K562 (cell line): Measurements from ENCODE around the gene ZNF174. TPM values are rescaled to one million over a fixed set of nuclear protein-coding genes. Genes with fewer than 3 reads are reported as not detected.

Source experiments
- ATAC-seq: fragments of 200-7000 bp; cut with Tn5 transposase; 3 replicates; pipeline ENCODE4 v1.9.1; 2020; ENCODE audit warnings: moderate library complexity
- BruUV-seq: library from RNA; stranded (reverse); fragments of 400-500 nt; replicated peaks from 2 replicates; lab custom pipeline; 2021; lab: Mats Ljungman, UMichigan
- CTCF ChIA-PET: fragments of 300-600 bp; formaldehyde crosslinking; extraction: SDS; loops from one replicate; lab custom pipeline; 2021; ENCODE audit warnings: low intra/inter-chr PET ratio; lab: Yijun Ruan, JAX
- POLR2A ChIA-PET: fragments of 300-600, 350-650 bp; sonication (Branson Sonifier 250); formaldehyde crosslinking; extraction: SDS; loops from one replicate; lab custom pipeline; 2021; ENCODE audit warnings: antibody characterized with exemption, inconsistent platforms; lab: Yijun Ruan, JAX
- DNase-seq, 4 experiments: peaks; one replicate each; pipeline versions ENCODE4 v3.0.0 to v3.0.0-alpha.2; 2011 to 2018; ENCODE audit warnings: low spot score in 3 of 4, mixed read lengths in 3 of 4; ENCODE audit errors: extremely low read depth in 1 of 4
- FAIRE-seq: peaks from 2 replicates; lab custom pipeline; 2011; peaks lifted over from hg19 to GRCh38; lab: Jason Lieb, UNC
- H2AFZ ChIP-seq: 2 replicates; pipeline ENCODE4 v1.6.0; 2011; ENCODE audit warnings: low read depth, low read length, control low read depth, inconsistent platforms
- H3K27ac ChIP-seq: fragments of 200-600 bp; 3 replicates; pipeline ENCODE4 v1.8.0; 2011; ENCODE audit warnings: low read depth, mild to moderate bottlenecking, control low read depth, inconsistent platforms, low read length, moderate library complexity, mixed read lengths; ENCODE audit errors: extremely low read depth
- H3K27me3 ChIP-seq, 2 experiments: fragments of 300-600 bp in 1 of 2; 2 replicates in 1 of 2; 3 replicates in 1 of 2; pipeline versions ENCODE4 v1.6.0 to v1.8.0; 2011; ENCODE audit warnings: inconsistent platforms in 2 of 2, low read length in 2 of 2, mild to moderate bottlenecking in 1 of 2, mixed read lengths in 1 of 2, moderate library complexity in 1 of 2; ENCODE audit not compliant: control insufficient read depth in 2 of 2, insufficient read depth in 2 of 2
- H3K36me3 ChIP-seq: fragments of 300-600 bp; 3 replicates; pipeline ENCODE4 v1.8.0; 2011; ENCODE audit warnings: mild to moderate bottlenecking, low read length, inconsistent platforms; ENCODE audit not compliant: control insufficient read depth, insufficient read depth
- H3K4me1 ChIP-seq, 2 experiments: fragments of 200-600 bp in 1 of 2; replicated peaks in 1 of 2; 2 replicates in 1 of 2; 3 replicates in 1 of 2; pipeline versions ENCODE4 v1.5.1 to v1.8.0; 2011; ENCODE audit warnings: inconsistent platforms in 2 of 2, low read length in 2 of 2, mild to moderate bottlenecking in 1 of 2, mixed read lengths in 1 of 2, moderate library complexity in 1 of 2; ENCODE audit not compliant: control insufficient read depth in 2 of 2, insufficient read depth in 2 of 2
- H3K4me2 ChIP-seq: 2 replicates; pipeline ENCODE4 v1.6.1; 2011; ENCODE audit warnings: low read length, control low read depth, inconsistent platforms, mixed read lengths; ENCODE audit not compliant: insufficient read depth
- H3K4me3 ChIP-seq: fragments of 200-600 bp; sonication (generic), shearing (Covaris generic); 2 replicates; pipeline ENCODE4 v1.5.1; 2016; ENCODE audit warnings: control low read depth, inconsistent platforms
- H3K79me2 ChIP-seq: fragments of 200-600 bp; 3 replicates; pipeline ENCODE4 v1.8.0; 2011; ENCODE audit warnings: low read length, inconsistent platforms; ENCODE audit not compliant: control insufficient read depth, insufficient read depth
- H3K9ac ChIP-seq, 2 experiments: 2 replicates each; pipeline versions ENCODE4 v1.6.0 to v1.6.1; 2011; ENCODE audit warnings: low read depth in 2 of 2, low read length in 2 of 2, control low read depth in 1 of 2, inconsistent platforms in 1 of 2, mild to moderate bottlenecking in 1 of 2, mixed read lengths in 1 of 2; ENCODE audit not compliant: insufficient read depth in 1 of 2
- H3K9me1 ChIP-seq: one replicate; pipeline ENCODE4 v1.6.0; 2011; ENCODE audit warnings: inconsistent platforms, mild to moderate bottlenecking, low read length, moderate library complexity; ENCODE audit not compliant: control insufficient read depth, insufficient read depth
- H3K9me3 ChIP-seq: replicated peaks from 2 replicates; pipeline ENCODE4 v1.5.1; 2011; ENCODE audit warnings: low read depth, low read length, inconsistent platforms; ENCODE audit not compliant: control insufficient read depth, insufficient read depth
- H4K20me1 ChIP-seq: replicated peaks from 2 replicates; pipeline ENCODE4 v1.6.1; 2011; ENCODE audit warnings: low read length, inconsistent platforms, mixed read lengths; ENCODE audit not compliant: control insufficient read depth, insufficient read depth
- CAMTA2 ChIP-seq: fragments of 250-450 bp; sonication (Bioruptor Pico); conservative IDR thresholded peaks from 2 replicates; pipeline ENCODE4 v1.5.1; 2022
- DMBX1 ChIP-seq: fragments of 250-450 bp; sonication (Bioruptor Pico); IDR thresholded peaks from 2 replicates; pipeline ENCODE4 v1.8.0; 2022; ENCODE audit warnings: inconsistent platforms, mild to moderate bottlenecking, moderate library complexity, borderline replicate concordance
- GATAD2B ChIP-seq: fragments of 450-650 bp; IDR thresholded peaks from 2 replicates; pipeline ENCODE4 v1.6.1; 2017; ENCODE audit warnings: mild to moderate bottlenecking, borderline replicate concordance
- HCFC1 ChIP-seq: IDR thresholded peaks from 2 replicates; pipeline ENCODE4 v1.6.1; 2012; ENCODE audit warnings: low read depth, low read length, improper control_type of control experiment
- HMBOX1 ChIP-seq: sonication (generic); IDR thresholded peaks from 2 replicates; pipeline ENCODE4 v1.6.1; 2016
- MCM5 ChIP-seq: fragments of 450-650 bp; IDR thresholded peaks from 2 replicates; pipeline ENCODE4 v1.6.1; 2016; ENCODE audit warnings: low read depth
- MEIS2 ChIP-seq: fragments of 450-650 bp; IDR thresholded peaks from 2 replicates; pipeline ENCODE4 v1.6.1; 2014; ENCODE audit warnings: mild to moderate bottlenecking; ENCODE audit not compliant: partially characterized antibody
- NFYB ChIP-seq: IDR thresholded peaks from 2 replicates; pipeline ENCODE4 v1.6.1; 2011; ENCODE audit warnings: mild to moderate bottlenecking, moderate library complexity; ENCODE audit not compliant: insufficient read length; ENCODE audit errors: extremely low read depth
- NKRF ChIP-seq: fragments of 450-650 bp; IDR thresholded peaks from 2 replicates; pipeline ENCODE4 v1.6.1; 2016; ENCODE audit warnings: borderline replicate concordance
- NR2C1 ChIP-seq, 2 experiments: fragments of 450-650 bp; IDR thresholded peaks; 2 replicates each; pipeline ENCODE4 v1.6.1; 2017; ENCODE audit warnings: mild to moderate bottlenecking in 2 of 2, antibody characterized with exemption in 1 of 2, inconsistent platforms in 1 of 2, missing compliant biosample characterization in 1 of 2, missing genetic modification characterization in 1 of 2
- PKNOX1 ChIP-seq: fragments of 450-650 bp; IDR thresholded peaks from 2 replicates; pipeline ENCODE4 v1.6.1; 2016
- PML ChIP-seq: IDR thresholded peaks from 2 replicates; pipeline ENCODE4 v1.6.1; 2012; ENCODE audit warnings: low read length, inconsistent platforms
- RAD51 ChIP-seq: fragments of 450-650 bp; IDR thresholded peaks from 2 replicates; pipeline ENCODE4 v1.7.1; 2016; ENCODE audit warnings: low read depth, mild to moderate bottlenecking, borderline replicate concordance
- SMARCE1 ChIP-seq: fragments of 450-650 bp; IDR thresholded peaks from 2 replicates; pipeline ENCODE4 v1.7.1; 2016; ENCODE audit warnings: mild to moderate bottlenecking
- USF2 ChIP-seq: sonication (generic); formaldehyde crosslinking; IDR thresholded peaks from 2 replicates; pipeline ENCODE4 v1.5.0; 2020; ENCODE audit warnings: missing genetic modification reagents
- WGBS: fragments of 100-300 bp; shearing (Covaris generic); methylation state at CpG from one replicate; pipeline ENCODE4 v1.1.6; 2016; ENCODE audit warnings: low coverage, mixed read lengths; ENCODE audit not compliant: insufficient coverage; ENCODE audit errors: missing lambda C conversion rate; 5-methylcytosine and 5-hydroxymethylcytosine counted together
- in situ Hi-C: fragments of 300-500 bp; cut with MboI; formaldehyde crosslinking; loops from 4 replicates; pipeline ENCODE4 v1.15.0; 2018; ENCODE audit warnings: inconsistent platforms, mixed read lengths
- intact Hi-C: fragments of 100-400 bp; cut with micrococcal nuclease; formaldehyde crosslinking; loops from 2 replicates; pipeline ENCODE4 v1.14.2; 2022
- polyA plus RNA-seq, 8 experiments: library from polyadenylated mRNA; depleted of rRNA in 4 of 8; stranded (reverse) in 5 of 8; unstranded in 3 of 8; fragments of >200 nt; fragmentation: Nextera tagmentation in 2 of 8; fragmentation: Illumina TruSeq in 1 of 8; extraction: Ambion mirVana in 2 of 8; extraction: Trizol in 1 of 8; gene quantifications; 2 replicates each; pipeline versions ENCODE4 v1.2.1 to v1.2.3, GENCODE V29; 2011 to 2014; ENCODE audit warnings: inconsistent platforms in 1 of 8, missing spikeins in 1 of 8
- total RNA-seq, 7 experiments: library from RNA; depleted of rRNA in 6 of 7; stranded (reverse); fragments of >200 nt in 6 of 7; fragmentation: Illumina TruSeq in 2 of 7; extraction: Trizol in 2 of 7; gene quantifications; 2 replicates each; pipeline versions ENCODE4 v1.2.1 to v1.2.3, GENCODE V29; 2011 to 2021; ENCODE audit warnings: low replicate concordance in 1 of 7
- TF ChIP-seq, protein P1 (sequence below): sonication (generic); formaldehyde crosslinking; IDR thresholded peaks from 2 replicates; pipeline ENCODE4 v1.9.0; 2022; ENCODE audit warnings: mild to moderate bottlenecking, missing genetic modification reagents

ZNF174 gene
- total and polyA plus RNA-seq, 9 of the 15 experiments (the other 6 are each of a cell fraction or from before 2014, with no cell fraction given) = 5.1 to 19.1 (median 12.5) TPM

GRCh38 chr16:3458852-3459361, 57.9 kb downstream of the ZNF174 start:
- peak overlapping the region; percentile 94 to 98; a peak in 3 of 4 replicates for H3K9ac ChIP-seq
- BruUV-seq = TSS peak; percentile 60
- H3K4me1 ChIP-seq = peaks cover 23 to 28% of the 10 kb centered on the region in 2 experiments; a peak in 4 of 5 replicates
- peak in 1 of 4 experiments; percentile 31 for DNase-seq
- under 1% methylated on average over 10 of the region's 10 CpGs for WGBS
- peak; percentile 4; the same call in 2 of the 3 replicates for ATAC-seq
- H4K20me1 ChIP-seq = peaks cover 12% of the 10 kb centered on the region
- peak overlapping the region; percentile 98 for H3K4me2 ChIP-seq
- H3K36me3 ChIP-seq = peaks cover 3% of the 10 kb centered on the region; the same call in 2 of the 3 replicates
- peak overlapping the region; percentile 99 for H3K27ac ChIP-seq
- H3K9me3 ChIP-seq = no peaks in the 10 kb centered on the region
- H2AFZ ChIP-seq = peak overlapping the region; percentile 88
- H3K9me1 ChIP-seq = no peaks in the 10 kb centered on the region
- in situ Hi-C loops (no loop called here), intact Hi-C loops (loop anchor here (2.0 to 5.0 kb wide), 2 partner anchors 58 to 272 kb away; partner anchors contain the start of genes OR1F1, ZNF174 and ZSCAN32)
- ChIA-PET POLR2A (no interaction called here), CTCF (no interaction called here)
- H3K27me3 ChIP-seq = no peaks in the 10 kb centered on the region
- no peak for FAIRE-seq
- H3K4me3 ChIP-seq = peak overlapping the region; percentile 81
- peaks cover 58% of the 10 kb centered on the region for H3K79me2 ChIP-seq
- TF ChIP-seq NKRF (0 out of 2 replicates have a peak, but pooled peaks have one; percentile 12), HCFC1 (no peak), MEIS2 (no peak), GATAD2B (no peak), USF2 (CRISPR knock-in tag) (peak; percentile 52), PKNOX1 (peak; percentile 56), RAD51 (peak; percentile 69; the same call in 1 of the 2 replicates), CAMTA2 (CRISPR knock-in tag) (no peak), DMBX1 (CRISPR knock-in tag) (no peak), PML (no peak), NR2C1 (IDR thresholded peaks at IDR 0.05) (peak; percentile 46; the same call in 1 of the 2 replicates), NR2C1 (tag; IDR thresholded peaks at IDR 0.05) (no peak), HMBOX1 (peak; percentile 62), MCM5 (no peak), NFYB (no peak), SMARCE1 (no peak)
- TF ChIP-seq, protein P1, sequence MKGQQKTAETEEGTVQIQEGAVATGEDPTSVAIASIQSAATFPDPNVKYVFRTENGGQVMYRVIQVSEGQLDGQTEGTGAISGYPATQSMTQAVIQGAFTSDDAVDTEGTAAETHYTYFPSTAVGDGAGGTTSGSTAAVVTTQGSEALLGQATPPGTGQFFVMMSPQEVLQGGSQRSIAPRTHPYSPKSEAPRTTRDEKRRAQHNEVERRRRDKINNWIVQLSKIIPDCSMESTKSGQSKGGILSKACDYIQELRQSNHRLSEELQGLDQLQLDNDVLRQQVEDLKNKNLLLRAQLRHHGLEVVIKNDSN (CRISPR knock-in tag) = peak; percentile 50; the same call in 1 of the 2 replicates
